ENCODE data around the gene SPATS2.

The SPATS2 gene

DNA sequence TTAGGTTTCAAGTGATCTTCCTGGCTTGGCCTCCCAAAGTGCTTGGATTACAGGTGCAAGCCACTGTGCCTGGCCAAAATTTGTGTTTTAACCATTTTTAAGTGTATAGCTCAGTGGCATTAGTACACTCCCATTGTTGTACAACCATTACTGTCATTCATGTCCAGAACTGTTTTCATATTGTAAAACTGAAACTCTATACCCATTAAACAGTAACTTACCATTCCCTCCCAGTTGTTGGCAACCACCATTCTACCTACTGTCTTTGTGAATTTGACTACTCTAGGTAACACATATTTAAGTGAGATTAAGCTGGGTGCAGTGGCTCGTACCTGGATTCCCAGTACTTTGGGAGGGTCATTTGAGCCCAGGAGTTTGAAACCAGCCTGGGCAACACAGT lies 104.3 kb downstream of the SPATS2 start:
- TF ChIP-seq, protein P1, sequence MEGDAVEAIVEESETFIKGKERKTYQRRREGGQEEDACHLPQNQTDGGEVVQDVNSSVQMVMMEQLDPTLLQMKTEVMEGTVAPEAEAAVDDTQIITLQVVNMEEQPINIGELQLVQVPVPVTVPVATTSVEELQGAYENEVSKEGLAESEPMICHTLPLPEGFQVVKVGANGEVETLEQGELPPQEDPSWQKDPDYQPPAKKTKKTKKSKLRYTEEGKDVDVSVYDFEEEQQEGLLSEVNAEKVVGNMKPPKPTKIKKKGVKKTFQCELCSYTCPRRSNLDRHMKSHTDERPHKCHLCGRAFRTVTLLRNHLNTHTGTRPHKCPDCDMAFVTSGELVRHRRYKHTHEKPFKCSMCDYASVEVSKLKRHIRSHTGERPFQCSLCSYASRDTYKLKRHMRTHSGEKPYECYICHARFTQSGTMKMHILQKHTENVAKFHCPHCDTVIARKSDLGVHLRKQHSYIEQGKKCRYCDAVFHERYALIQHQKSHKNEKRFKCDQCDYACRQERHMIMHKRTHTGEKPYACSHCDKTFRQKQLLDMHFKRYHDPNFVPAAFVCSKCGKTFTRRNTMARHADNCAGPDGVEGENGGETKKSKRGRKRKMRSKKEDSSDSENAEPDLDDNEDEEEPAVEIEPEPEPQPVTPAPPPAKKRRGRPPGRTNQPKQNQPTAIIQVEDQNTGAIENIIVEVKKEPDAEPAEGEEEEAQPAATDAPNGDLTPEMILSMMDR (IDR thresholded peaks at IDR 0.05; ENCODE audit: low read depth, low read length, missing control alignments), result no peak
- Histone ChIP-seq H3K4me3 (ENCODE audit: low read depth, low read length) (no peak overlapping the region), H3K27ac (no peak overlapping the region), H3K27me3 (replicated peaks) (no peaks in the 10 kb centered on the region), H3K36me3 (replicated peaks) (peaks cover 6% of the 10 kb centered on the region)
- in situ Hi-C loops (cut with HindIII; ENCODE audit: low pct_ligation_motif_present, low sequenced_read_pairs), result no loop called here
- no peak for DNase-seq

DNA sequence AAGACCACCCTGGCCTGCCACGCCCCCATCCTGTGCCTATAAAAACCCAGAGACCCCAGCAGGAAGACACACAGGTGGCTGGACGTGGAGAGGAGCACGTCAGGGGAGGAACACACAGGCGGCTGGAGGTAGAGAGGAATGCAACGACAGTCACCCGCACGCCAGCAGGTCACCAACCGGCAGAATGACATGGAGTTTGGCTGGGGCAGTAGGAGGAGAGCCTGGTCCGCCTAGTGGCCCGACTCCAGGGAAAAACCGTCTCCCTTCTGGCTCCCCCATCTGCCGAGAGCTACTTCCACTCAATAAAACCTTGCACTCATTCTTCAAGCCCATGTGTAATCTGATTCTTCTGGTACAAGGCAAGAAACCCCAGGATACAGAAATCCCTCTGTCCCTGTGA lies 108.8 kb downstream of the SPATS2 start:
- TF ChIP-seq, protein P1 (IDR thresholded peaks at IDR 0.05; ENCODE audit: low read depth, low read length, missing control alignments), result no peak
- Histone ChIP-seq H3K27ac (no peak overlapping the region), H3K36me3 (replicated peaks) (peaks cover 6% of the 10 kb centered on the region), H3K27me3 (replicated peaks) (no peaks in the 10 kb centered on the region), H3K4me3 (ENCODE audit: low read depth, low read length) (no peak overlapping the region)
- in situ Hi-C loops (cut with HindIII; ENCODE audit: low pct_ligation_motif_present, low sequenced_read_pairs), result no loop called here
- no peak for DNase-seq

- H3K36me3 ChIP-seq (replicated peaks), result peaks cover 6% of the 10 kb centered on the region
- DNase-seq, result no peak
- H3K27ac ChIP-seq, result no peak overlapping the region
- TF ChIP-seq, protein P1 (IDR thresholded peaks at IDR 0.05; ENCODE audit: low read depth, low read length, missing control alignments), result no peak
- H3K27me3 ChIP-seq (replicated peaks), result no peaks in the 10 kb centered on the region
- H3K4me3 ChIP-seq (ENCODE audit: low read depth, low read length), result no peak overlapping the region
- in situ Hi-C loops (cut with HindIII; ENCODE audit: low pct_ligation_motif_present, low sequenced_read_pairs), result no loop called here
Measured at GRCh38 chr12:49478949-49479664, 111.8 kb downstream of the SPATS2 start.

DNA sequence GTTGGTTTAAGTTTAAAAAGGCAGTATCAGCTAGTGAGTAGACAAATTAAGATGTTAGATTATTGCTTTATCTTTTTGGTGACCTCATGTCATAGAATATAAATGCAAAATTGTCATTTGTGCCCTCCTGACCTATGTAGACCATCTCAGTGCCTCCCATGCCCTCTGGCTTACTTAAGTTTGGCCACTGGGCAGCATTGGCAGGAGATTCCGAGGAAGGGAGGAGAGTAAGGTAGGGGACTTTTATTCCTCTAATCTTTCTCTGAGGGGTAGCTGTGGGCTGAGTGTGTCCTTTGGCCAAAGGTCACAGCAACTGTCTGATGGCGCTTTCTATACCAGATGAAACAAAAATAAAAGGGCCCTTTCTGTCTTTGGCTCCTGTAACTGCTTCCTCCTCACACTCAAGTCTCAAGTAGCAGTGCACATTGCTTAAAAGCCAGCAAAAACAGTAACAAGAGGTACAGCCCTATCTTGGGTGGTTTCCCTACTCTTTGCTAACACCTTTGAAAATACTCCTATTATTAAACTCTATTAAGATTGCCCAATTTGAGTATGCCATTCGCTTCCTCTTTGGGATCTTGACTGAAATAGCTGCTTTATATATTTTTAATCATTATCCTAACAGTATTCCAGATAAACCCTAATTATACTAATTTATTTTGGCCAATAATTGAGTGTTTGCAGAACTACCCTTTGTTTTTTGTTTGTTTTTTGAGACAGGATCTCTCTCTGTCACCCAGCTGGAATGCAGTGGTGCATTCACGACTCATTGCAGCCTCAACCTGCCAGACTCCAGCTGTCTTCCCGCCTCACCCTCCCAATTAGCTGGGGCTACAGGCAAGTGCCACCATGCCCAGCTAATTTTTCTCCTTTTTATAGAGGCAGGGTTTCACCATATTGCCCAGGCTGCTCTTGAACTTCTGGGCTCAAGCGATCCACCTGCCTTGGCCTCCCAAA lies 115.1 kb downstream of the SPATS2 start:
- no peak for DNase-seq
- Histone ChIP-seq H3K36me3 (replicated peaks) (peaks cover 7% of the 10 kb centered on the region), H3K4me3 (ENCODE audit: low read depth, low read length) (no peak overlapping the region), H3K27ac (no peak overlapping the region), H3K27me3 (replicated peaks) (no peaks in the 10 kb centered on the region)
- TF ChIP-seq, protein P1 (IDR thresholded peaks at IDR 0.05; ENCODE audit: low read depth, low read length, missing control alignments), result no peak
- in situ Hi-C loops (cut with HindIII; ENCODE audit: low pct_ligation_motif_present, low sequenced_read_pairs), result no loop called here

DNA sequence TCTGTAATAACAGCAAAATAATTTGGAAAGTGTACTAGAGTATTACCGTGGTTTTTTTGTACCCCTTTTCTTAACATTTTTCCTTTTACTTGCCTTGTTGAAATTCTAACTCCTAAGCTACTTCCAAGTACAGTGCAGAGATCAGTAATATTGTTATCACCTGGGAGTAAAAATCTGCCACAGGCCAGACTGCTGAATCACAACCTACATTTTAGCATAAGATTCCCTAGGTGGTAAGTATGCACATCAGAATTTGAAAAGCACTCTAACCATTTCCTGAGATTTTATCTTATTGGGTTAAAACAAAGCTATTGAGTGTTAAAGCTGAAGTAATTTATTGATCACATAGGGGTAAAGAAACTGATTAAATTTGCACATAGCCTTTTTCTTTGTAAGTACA lies 116.4 kb downstream of the SPATS2 start:
- Histone ChIP-seq H3K4me3 (ENCODE audit: low read depth, low read length) (no peak overlapping the region), H3K36me3 (replicated peaks) (peaks cover 10% of the 10 kb centered on the region), H3K27me3 (replicated peaks) (no peaks in the 10 kb centered on the region), H3K27ac (no peak overlapping the region)
- in situ Hi-C loops (cut with HindIII; ENCODE audit: low pct_ligation_motif_present, low sequenced_read_pairs), result no loop called here
- TF ChIP-seq, protein P1 (IDR thresholded peaks at IDR 0.05; ENCODE audit: low read depth, low read length, missing control alignments), result no peak
- no peak for DNase-seq

Data from brain microvascular endothelial cell (primary cell).